HG03442 (cell line): ENCODE data around the gene MAP2.

Experiments used
- ATAC-seq: cut with Tn5 transposase; IDR thresholded peaks from one replicate; pipeline ENCODE4 v1.9.1; 2021; ENCODE audit warnings: mild to moderate bottlenecking, moderate library complexity; ENCODE audit not compliant: unreplicated experiment

The MAP2 gene

GRCh38 chr2:209423562-209424198 lies at the start of gene MAP2:
TSS of gene MAP2 (plus strand) at chr2:209424047. CDS start at chr2:209653171, 229,124 bp downstream.
- peak; percentile 97 for ATAC-seq

GRCh38 chr2:209376686-209377085 lies 47.2 kb upstream of the MAP2 start:
- no peak for ATAC-seq

GRCh38 chr2:209380293-209380692 lies 43.6 kb upstream of the MAP2 start:
- ATAC-seq = peak; percentile 99

GRCh38 chr2:209381091-209381490 lies 42.8 kb upstream of the MAP2 start:
- no peak for ATAC-seq

GRCh38 chr2:209382775-209383174 lies 41.1 kb upstream of the MAP2 start:
- ATAC-seq = no peak

- ATAC-seq = no peak
Observed at GRCh38 chr2:209383212-209383611, 40.6 kb upstream of the MAP2 start.

- no peak for ATAC-seq
Observed at GRCh38 chr2:209387389-209387788, 36.5 kb upstream of the MAP2 start.

- ATAC-seq = no peak
Observed at GRCh38 chr2:209388446-209389037, 35.3 kb upstream of the MAP2 start.

- ATAC-seq = no peak
Observed at GRCh38 chr2:209389171-209389618, 34.7 kb upstream of the MAP2 start.

- no peak for ATAC-seq
Observed at GRCh38 chr2:209390839-209391238, 33.0 kb upstream of the MAP2 start.

GRCh38 chr2:209391776-209392401 lies 32.0 kb upstream of the MAP2 start:
- ATAC-seq = no peak

- no peak for ATAC-seq
Observed at GRCh38 chr2:209395229-209395628, 28.6 kb upstream of the MAP2 start.

- ATAC-seq = no peak
Observed at GRCh38 chr2:209395652-209396051, 28.2 kb upstream of the MAP2 start.

GRCh38 chr2:209398463-209398862 lies 25.4 kb upstream of the MAP2 start:
- no peak for ATAC-seq

GRCh38 chr2:209401788-209402187 lies 22.1 kb upstream of the MAP2 start:
- ATAC-seq = no peak

- no peak for ATAC-seq
Observed at GRCh38 chr2:209411296-209411695, 12.6 kb upstream of the MAP2 start.

- no peak for ATAC-seq
Observed at GRCh38 chr2:209411718-209412117, 12.1 kb upstream of the MAP2 start.

GRCh38 chr2:209413311-209414014 lies 10.4 kb upstream of the MAP2 start:
- ATAC-seq = no peak

GRCh38 chr2:209416913-209417312 lies 6.9 kb upstream of the MAP2 start:
- ATAC-seq = no peak

- ATAC-seq = no peak
Observed at GRCh38 chr2:209422191-209422754, 1.6 kb upstream of the MAP2 start.

GRCh38 chr2:209424199-209424701 lies 403 bp downstream of the MAP2 start:
- ATAC-seq = peak; percentile 7
